AG10803 (cell line): Measurements from ENCODE around the gene SULT1C4.

ENCODE experiments used
- DNase-seq: peaks from one replicate; pipeline ENCODE4 v3.0.0; 2010; ENCODE audit warnings: low read depth
- H3K4me3 ChIP-seq: 2 replicates; pipeline ENCODE4 v1.5.1; 2011; ENCODE audit warnings: mild to moderate bottlenecking, low read length, control low read depth
- CTCF ChIP-seq: conservative IDR thresholded peaks from 2 replicates; pipeline ENCODE4 v1.5.1; 2011; ENCODE audit warnings: mild to moderate bottlenecking, low read length, control low read depth, inconsistent platforms

Gene SULT1C4

GRCh38 chr2:108401800-108402199 is 24.0 kb downstream of the SULT1C4 start:
- DNase-seq = no peak
- no peak overlapping the region for H3K4me3 ChIP-seq
- no peak for TF ChIP-seq CTCF

GRCh38 chr2:108403494-108403893 is 25.7 kb downstream of the SULT1C4 start:
- TF ChIP-seq CTCF = no peak
- DNase-seq = peak; percentile 70
- H3K4me3 ChIP-seq = no peak overlapping the region

GRCh38 chr2:108404784-108405397 is 27.1 kb downstream of the SULT1C4 start:
- no peak for TF ChIP-seq CTCF
- DNase-seq = no peak
- no peak overlapping the region for H3K4me3 ChIP-seq

- no peak overlapping the region for H3K4me3 ChIP-seq
- TF ChIP-seq CTCF = no peak
- DNase-seq = no peak
Measured at GRCh38 chr2:108407864-108408729, 30.3 kb downstream of the SULT1C4 start.

GRCh38 chr2:108409768-108410167 is 32.0 kb downstream of the SULT1C4 start:
- H3K4me3 ChIP-seq = no peak overlapping the region
- TF ChIP-seq CTCF = no peak
- peak; percentile 58 for DNase-seq

GRCh38 chr2:108412995-108413710 is 35.4 kb downstream of the SULT1C4 start:
- no peak overlapping the region for H3K4me3 ChIP-seq
- DNase-seq = peak; percentile 81
- TF ChIP-seq CTCF = no peak

GRCh38 chr2:108413711-108414095 is 35.9 kb downstream of the SULT1C4 start:
- no peak for TF ChIP-seq CTCF
- no peak overlapping the region for H3K4me3 ChIP-seq
- DNase-seq = peak; percentile 13
